Fibroblast of mammary gland (primary cell): ENCODE results near the gene FAM222A.

Experiments used
- DNase-seq: peaks from one replicate; pipeline ENCODE4 v3.0.0-alpha.2; 2010; ENCODE audit warnings: low read depth
- H3K4me3 ChIP-seq: 2 replicates; pipeline ENCODE4 v1.5.1; 2011; ENCODE audit warnings: low read depth, mild to moderate bottlenecking, low read length, moderate library complexity; ENCODE audit not compliant: control insufficient read depth
- TF ChIP-seq, protein P1 (sequence below): conservative IDR thresholded peaks from 2 replicates; pipeline ENCODE4 v1.5.1; 2011; ENCODE audit warnings: low read depth, low read length, inconsistent platforms; ENCODE audit not compliant: control insufficient read depth, insufficient read depth

Gene FAM222A

DNA sequence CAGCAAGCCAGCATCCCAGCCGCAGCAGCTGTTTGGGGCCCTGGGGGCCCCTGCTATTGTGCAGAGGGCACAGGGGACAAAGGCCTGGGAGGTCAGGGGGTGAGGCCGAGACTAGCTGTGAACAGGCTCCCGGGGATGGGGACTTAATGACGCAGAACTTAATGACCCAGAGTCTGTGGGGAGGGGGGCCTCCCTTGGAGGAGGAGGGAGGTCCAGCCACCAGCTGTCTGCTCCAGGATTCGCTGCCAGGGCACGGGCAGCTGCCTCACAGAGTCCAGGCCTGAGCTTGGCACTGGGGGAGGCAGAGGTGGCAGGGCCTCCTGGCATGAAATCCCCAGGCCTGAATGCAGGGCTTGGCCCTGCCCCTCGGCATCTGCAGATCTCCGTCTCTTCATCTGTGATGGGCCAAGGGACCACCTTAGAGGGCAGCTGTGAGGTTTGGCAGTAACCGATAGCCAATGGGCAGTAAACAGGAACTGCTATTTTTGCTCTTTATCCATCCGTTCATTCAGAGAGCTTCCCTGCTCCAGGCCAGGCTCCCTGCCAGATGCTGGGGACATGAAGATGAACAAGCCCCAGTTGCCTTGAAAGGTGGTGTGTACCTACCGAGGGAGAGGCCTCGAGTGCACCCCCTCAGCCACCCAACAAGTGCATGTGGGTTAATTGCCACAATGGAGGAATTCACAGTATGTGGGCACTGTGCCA lies 6.7 kb downstream of the FAM222A start:
- TF ChIP-seq, protein P1, sequence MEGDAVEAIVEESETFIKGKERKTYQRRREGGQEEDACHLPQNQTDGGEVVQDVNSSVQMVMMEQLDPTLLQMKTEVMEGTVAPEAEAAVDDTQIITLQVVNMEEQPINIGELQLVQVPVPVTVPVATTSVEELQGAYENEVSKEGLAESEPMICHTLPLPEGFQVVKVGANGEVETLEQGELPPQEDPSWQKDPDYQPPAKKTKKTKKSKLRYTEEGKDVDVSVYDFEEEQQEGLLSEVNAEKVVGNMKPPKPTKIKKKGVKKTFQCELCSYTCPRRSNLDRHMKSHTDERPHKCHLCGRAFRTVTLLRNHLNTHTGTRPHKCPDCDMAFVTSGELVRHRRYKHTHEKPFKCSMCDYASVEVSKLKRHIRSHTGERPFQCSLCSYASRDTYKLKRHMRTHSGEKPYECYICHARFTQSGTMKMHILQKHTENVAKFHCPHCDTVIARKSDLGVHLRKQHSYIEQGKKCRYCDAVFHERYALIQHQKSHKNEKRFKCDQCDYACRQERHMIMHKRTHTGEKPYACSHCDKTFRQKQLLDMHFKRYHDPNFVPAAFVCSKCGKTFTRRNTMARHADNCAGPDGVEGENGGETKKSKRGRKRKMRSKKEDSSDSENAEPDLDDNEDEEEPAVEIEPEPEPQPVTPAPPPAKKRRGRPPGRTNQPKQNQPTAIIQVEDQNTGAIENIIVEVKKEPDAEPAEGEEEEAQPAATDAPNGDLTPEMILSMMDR = no peak
- H3K4me3 ChIP-seq = no peak overlapping the region
- no peak for DNase-seq

DNA sequence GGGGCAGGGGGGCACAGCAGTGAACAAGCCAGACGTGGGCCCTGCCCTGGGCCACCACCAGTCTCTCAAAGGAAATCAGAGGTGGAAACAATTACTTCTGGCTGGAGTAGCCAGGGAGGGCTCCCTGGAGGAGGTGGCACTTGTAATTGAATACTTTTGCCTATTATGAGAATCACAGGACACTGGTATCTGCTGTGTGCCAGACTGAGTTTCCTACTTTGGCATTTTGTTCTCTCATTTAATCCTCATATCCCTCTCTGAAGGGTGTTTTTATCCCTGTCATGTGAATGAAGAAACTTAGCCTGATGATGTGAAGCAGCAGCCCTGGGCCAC lies 7.2 kb downstream of the FAM222A start:
- H3K4me3 ChIP-seq = no peak overlapping the region

DNA sequence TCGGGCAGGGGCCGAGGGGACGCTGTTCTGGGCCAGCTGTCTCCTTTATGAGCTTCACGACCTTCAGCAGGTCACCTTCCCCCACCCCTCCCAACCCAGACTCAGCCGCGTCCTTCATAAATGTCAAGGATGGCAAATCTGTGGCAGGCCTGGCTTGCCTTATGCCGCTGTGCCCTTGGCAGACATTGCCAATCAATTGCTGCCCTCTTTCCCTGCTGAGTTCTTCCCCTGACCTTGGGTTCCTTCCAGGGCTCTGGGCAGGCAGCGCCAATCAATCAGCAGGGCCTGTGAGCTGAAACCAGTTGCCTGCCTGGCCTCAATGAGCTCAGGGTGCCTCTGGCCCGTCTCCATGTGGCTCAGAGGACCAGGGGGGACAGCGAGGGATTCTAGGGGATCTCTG lies 7.7 kb downstream of the FAM222A start:
- no peak for DNase-seq
- H3K4me3 ChIP-seq = no peak overlapping the region
- TF ChIP-seq, protein P1 = no peak

More for the DNA sequence above, 7.2 kb downstream of the FAM222A start:
- DNase-seq = no peak
- TF ChIP-seq, protein P1 = no peak

DNA sequence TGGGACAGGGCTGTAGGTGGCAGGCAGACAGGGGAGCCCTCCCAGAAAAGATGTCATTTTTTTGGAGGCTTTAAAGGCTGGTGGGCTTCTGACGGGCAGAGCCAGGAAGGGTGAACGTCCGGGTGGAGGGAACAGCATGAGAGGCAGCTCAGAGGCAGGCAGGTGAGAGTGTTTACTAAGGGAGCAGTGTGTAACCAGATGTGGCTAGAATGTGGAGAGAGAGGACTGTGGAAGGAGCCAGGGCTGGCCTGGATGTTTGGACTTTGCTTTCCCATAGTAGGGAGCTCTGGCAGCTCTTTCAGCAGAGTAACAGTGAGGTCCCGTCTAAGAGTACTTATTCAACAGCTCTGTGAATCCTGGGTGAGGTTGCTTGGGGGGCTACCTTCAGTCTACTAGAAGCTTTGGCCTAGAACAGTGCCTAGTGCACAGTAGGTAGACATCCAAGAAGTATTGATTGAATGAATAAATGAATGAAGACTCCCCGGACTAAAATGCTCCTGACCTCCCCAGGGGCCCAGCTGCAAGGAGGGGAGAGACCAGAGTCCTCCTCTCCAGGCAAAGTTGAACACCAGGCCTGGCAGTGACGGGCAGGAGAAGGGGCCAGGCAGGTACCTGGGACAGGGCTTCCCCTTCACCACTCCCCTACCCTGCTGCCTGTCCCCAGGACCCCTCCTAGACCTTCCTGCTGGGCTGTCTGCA lies 8.5 kb downstream of the FAM222A start:
- no peak for DNase-seq
- TF ChIP-seq, protein P1 = no peak
- no peak overlapping the region for H3K4me3 ChIP-seq

DNA sequence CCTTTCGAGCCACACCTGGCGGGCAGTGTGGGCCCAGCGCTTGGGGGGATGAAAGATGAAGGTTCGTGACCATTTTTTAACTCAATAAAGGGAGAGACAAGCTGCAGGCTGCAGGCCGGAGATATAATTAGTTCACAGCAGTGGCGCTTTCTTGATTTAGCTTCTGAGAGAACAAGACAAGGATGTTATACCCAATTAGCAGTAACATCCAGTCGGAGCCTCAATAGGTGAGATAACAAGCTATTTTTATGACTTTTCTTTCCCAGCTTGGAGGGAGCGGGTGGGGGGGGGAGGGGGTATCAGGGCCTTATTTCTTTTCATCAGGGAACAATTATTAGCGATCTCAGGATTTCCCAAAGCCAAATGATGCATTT lies 9.1 kb downstream of the FAM222A start:
- DNase-seq = no peak
- TF ChIP-seq, protein P1 = no peak
- H3K4me3 ChIP-seq = no peak overlapping the region

DNA sequence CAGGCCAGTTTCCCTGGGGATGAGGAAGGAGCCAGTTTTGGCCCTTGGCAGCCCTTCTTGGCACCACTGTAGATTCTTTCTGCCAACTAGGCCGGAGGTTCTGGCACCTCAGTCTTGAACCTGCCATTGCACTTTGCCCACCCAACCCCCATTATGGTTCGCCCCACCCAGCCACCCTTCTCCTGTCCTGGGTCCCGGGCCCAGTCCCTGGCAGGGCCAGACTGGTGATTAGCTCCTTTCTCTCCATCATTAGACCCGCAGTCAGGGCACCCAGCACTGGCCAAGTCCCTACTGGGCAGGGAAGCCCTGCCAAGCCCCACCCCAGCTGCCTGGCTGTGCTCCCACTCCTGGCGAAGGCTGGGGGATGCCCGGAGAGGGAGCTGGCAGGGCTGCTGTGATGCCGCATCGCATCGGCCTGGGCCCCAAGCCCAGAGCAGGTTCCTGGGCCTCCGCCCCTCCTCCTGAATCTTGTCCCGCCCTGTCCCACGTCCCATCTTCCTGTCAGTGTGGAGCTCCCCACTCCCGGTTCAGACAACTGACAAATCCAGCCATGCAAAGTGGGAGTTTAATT lies 9.8 kb downstream of the FAM222A start:
- no peak overlapping the region for H3K4me3 ChIP-seq
- DNase-seq = no peak
- TF ChIP-seq, protein P1 = no peak
